HepG2 (cell line): Measurements from ENCODE around the gene STMND1. TPM values are rescaled to one million over a fixed set of nuclear protein-coding genes. Genes with fewer than 3 reads are reported as not detected.

Experiments used
- ATAC-seq: fragments of 200-7000 bp; cut with Tn5 transposase; 3 replicates; pipeline ENCODE4 v1.9.1; 2020; ENCODE audit warnings: mild to moderate bottlenecking, moderate library complexity
- BruUV-seq: library from RNA; stranded (reverse); fragments of 400-500 nt; replicated peaks from 2 replicates; lab custom pipeline; 2021; lab: Mats Ljungman, UMichigan
- CTCF ChIA-PET: fragments of 300-600 bp; formaldehyde crosslinking; extraction: SDS; loops from one replicate; lab custom pipeline; 2021; ENCODE audit warnings: low total read pairs, inconsistent platforms, low intra/inter-chr PET ratio; lab: Yijun Ruan, JAX
- POLR2A ChIA-PET: fragments of 350-600 bp; sonication (Branson Sonifier 250); formaldehyde crosslinking; loops from one replicate; lab custom pipeline; 2020; ENCODE audit warnings: antibody characterized with exemption, inconsistent platforms; lab: Yijun Ruan, JAX
- DNase-seq: peaks from one replicate; pipeline ENCODE4 v3.0.0-alpha.2; 2015; ENCODE audit warnings: low spot score
- FAIRE-seq: peaks from 3 replicates; lab custom pipeline; 2011; peaks lifted over from hg19 to GRCh38; lab: Jason Lieb, UNC
- H2AFZ ChIP-seq: one replicate; pipeline ENCODE4 v1.6.1; 2011; ENCODE audit warnings: low read length, inconsistent platforms
- H3K27ac ChIP-seq: fragments of 300-600 bp; 3 replicates; pipeline ENCODE4 v1.8.0; 2011; ENCODE audit warnings: mixed run types, mild to moderate bottlenecking, mixed read lengths, low read length, inconsistent platforms; ENCODE audit not compliant: insufficient read depth; ENCODE audit errors: extremely low read length
- H3K27me3 ChIP-seq, 2 experiments: fragments of 200-600 bp in 1 of 2; 2 replicates in 1 of 2; 3 replicates in 1 of 2; pipeline versions ENCODE4 v1.6.0 to v1.8.0; 2011; ENCODE audit warnings: low read length in 2 of 2, mild to moderate bottlenecking in 2 of 2, moderate library complexity in 2 of 2, inconsistent platforms in 1 of 2; ENCODE audit not compliant: insufficient read depth in 2 of 2, control insufficient read depth in 1 of 2
- H3K36me3 ChIP-seq, 2 experiments: fragments of 200-600 bp in 1 of 2; replicated peaks in 1 of 2; 2 replicates in 1 of 2; 3 replicates in 1 of 2; pipeline versions ENCODE4 v1.5.1 to v1.8.0; 2011; ENCODE audit warnings: low read length in 2 of 2, inconsistent platforms in 1 of 2; ENCODE audit not compliant: insufficient read depth in 2 of 2, control insufficient read depth in 1 of 2
- H3K4me1 ChIP-seq: 2 replicates; pipeline ENCODE4 v1.5.1; 2012; ENCODE audit warnings: low read length, inconsistent platforms; ENCODE audit not compliant: insufficient read depth
- H3K4me2 ChIP-seq: 2 replicates; pipeline ENCODE4 v1.6.0; 2011; ENCODE audit warnings: low read depth, low read length, inconsistent platforms
- H3K4me3 ChIP-seq, 3 experiments: fragments of 200-600 bp in 1 of 3; sonication (generic), shearing (Covaris generic) in 1 of 3; replicated peaks in 1 of 3; 2 replicates each; pipeline ENCODE4 v1.5.1; 2011 to 2016; ENCODE audit warnings: low read length in 3 of 3, inconsistent platforms in 2 of 3, low read depth in 2 of 3, mild to moderate bottlenecking in 2 of 3, control low read depth in 1 of 3, mixed read lengths in 1 of 3; ENCODE audit not compliant: insufficient read depth in 1 of 3
- H3K79me2 ChIP-seq: one replicate; pipeline ENCODE4 v1.6.1; 2011; ENCODE audit warnings: low read length, inconsistent platforms; ENCODE audit not compliant: insufficient read depth
- H3K9ac ChIP-seq: 2 replicates; pipeline ENCODE4 v1.6.0; 2011; ENCODE audit warnings: mild to moderate bottlenecking, low read depth, low read length, inconsistent platforms; ENCODE audit not compliant: insufficient read depth
- H3K9me3 ChIP-seq: 2 replicates; pipeline ENCODE4 v1.5.1; 2012; ENCODE audit warnings: mild to moderate bottlenecking, low read length
- H4K20me1 ChIP-seq: 2 replicates; pipeline ENCODE4 v1.6.0; 2011; ENCODE audit warnings: inconsistent platforms, mild to moderate bottlenecking, low read length, moderate library complexity; ENCODE audit not compliant: insufficient read depth
- KMT2B ChIP-seq: IDR thresholded peaks from 2 replicates; pipeline ENCODE4 v1.6.1; 2016; ENCODE audit warnings: missing genetic modification reagents, missing compliant biosample characterization
- PBX2 ChIP-seq: IDR thresholded peaks from 2 replicates; pipeline ENCODE4 v1.6.1; 2016; ENCODE audit warnings: control low read depth
- RBFOX2 ChIP-seq: fragments of 200-400 bp; formaldehyde crosslinking; IDR thresholded peaks from 2 replicates; pipeline ENCODE4 v1.6.1; 2017; ENCODE audit warnings: low read depth, mild to moderate bottlenecking, low read length
- ZNF550 ChIP-seq: sonication (generic); formaldehyde crosslinking; IDR thresholded peaks from 2 replicates; pipeline ENCODE4 v1.4.0; 2020; ENCODE audit warnings: mild to moderate bottlenecking, missing genetic modification reagents, borderline replicate concordance
- WGBS: methylation state at CpG from one replicate; pipeline ENCODE4 v1.1.6; 2017; ENCODE audit warnings: low lambda C conversion rate; 5-methylcytosine and 5-hydroxymethylcytosine counted together
- in situ Hi-C: cut with HindIII; loops from 2 replicates; pipeline ENCODE4 v1.10.0; 2017; ENCODE audit warnings: low pct_unique_long_range_greater_than_20kb; ENCODE audit not compliant: extremely low pct_ligation_motif_present
- intact Hi-C: fragments of 100-400 bp; cut with micrococcal nuclease; formaldehyde crosslinking; loops from one replicate; pipeline ENCODE4 v1.10.0; 2022; ENCODE audit not compliant: unreplicated experiment
- polyA plus RNA-seq, 8 experiments: library from polyadenylated mRNA; depleted of rRNA in 3 of 8; stranded (reverse) in 7 of 8; unstranded in 1 of 8; fragments of >200 nt; fragmentation: Illumina TruSeq in 4 of 8; extraction: Trizol in 4 of 8; gene quantifications; 2 replicates each; pipeline versions ENCODE4 v1.2.1 to v1.2.3, GENCODE V29; 2011 to 2016; ENCODE audit warnings: low read depth in 4 of 8, missing spikeins in 1 of 8, mixed read lengths in 1 of 8; ENCODE audit not compliant: insufficient read depth in 1 of 8
- total RNA-seq, 5 experiments: library from RNA; depleted of rRNA; stranded (reverse); fragments of >200 nt; fragmentation: Illumina TruSeq; extraction: Trizol; gene quantifications; 2 replicates each; pipeline ENCODE4 v1.2.3, GENCODE V29; 2016; ENCODE audit warnings: low read depth in 1 of 5
- TF ChIP-seq, protein P1 (sequence below): sonication (generic); formaldehyde crosslinking; IDR thresholded peaks from 2 replicates; pipeline ENCODE4 v1.4.0; 2020; ENCODE audit warnings: mild to moderate bottlenecking, missing genetic modification reagents
- TF ChIP-seq, protein P2 (sequence below): sonication (generic); formaldehyde crosslinking; IDR thresholded peaks from 2 replicates; pipeline ENCODE4 v1.5.0; 2020; ENCODE audit warnings: missing genetic modification reagents

STMND1 gene
- total and polyA plus RNA-seq, 2 of the 13 experiments (the other 11 are each of a cell fraction or from before 2014, with no cell fraction given): not detected

- H3K4me1 ChIP-seq: peaks cover 18% of the 10 kb centered on the region
- H2AFZ ChIP-seq: no peak overlapping the region
- DNase-seq (no peak), ATAC-seq (no peak), FAIRE-seq (no peak)
- no peaks in the 10 kb centered on the region; a peak in 1 of 5 replicates for H3K27me3 ChIP-seq
- H3K9ac ChIP-seq: no peak overlapping the region
- no peak overlapping the region for H3K4me2 ChIP-seq
- peaks cover 18% of the 10 kb centered on the region for H3K9me3 ChIP-seq
- no peak overlapping the region for H3K4me3 ChIP-seq
- 39% methylated on average over 8 of the region's 8 CpGs for WGBS
- no peak overlapping the region for H3K27ac ChIP-seq
- POLR2A ChIA-PET: no interaction called here
- CTCF ChIA-PET: interaction anchor here (1.8 to 3.2 kb wide), 3 partner anchors 428 to 659 kb away, joined by 11 to 55 read pairs (median 13); no protein-coding TSS in a partner anchor
- no peaks in the 10 kb centered on the region for H4K20me1 ChIP-seq
- no TSS peak for BruUV-seq
- H3K79me2 ChIP-seq: no peaks in the 10 kb centered on the region
- intact Hi-C loops: loop anchor here (1.0 to 10.0 kb wide), 5 partner anchors 427 to 1348 kb away; partner anchors contain the start of gene NHLRC1
- in situ Hi-C loops: loop anchor here (5.0 to 25.0 kb wide), 4 partner anchors 425 to 1155 kb away; partner anchors contain the start of gene NHLRC1
- no peaks in the 10 kb centered on the region for H3K36me3 ChIP-seq
- TF ChIP-seq, protein P1, sequence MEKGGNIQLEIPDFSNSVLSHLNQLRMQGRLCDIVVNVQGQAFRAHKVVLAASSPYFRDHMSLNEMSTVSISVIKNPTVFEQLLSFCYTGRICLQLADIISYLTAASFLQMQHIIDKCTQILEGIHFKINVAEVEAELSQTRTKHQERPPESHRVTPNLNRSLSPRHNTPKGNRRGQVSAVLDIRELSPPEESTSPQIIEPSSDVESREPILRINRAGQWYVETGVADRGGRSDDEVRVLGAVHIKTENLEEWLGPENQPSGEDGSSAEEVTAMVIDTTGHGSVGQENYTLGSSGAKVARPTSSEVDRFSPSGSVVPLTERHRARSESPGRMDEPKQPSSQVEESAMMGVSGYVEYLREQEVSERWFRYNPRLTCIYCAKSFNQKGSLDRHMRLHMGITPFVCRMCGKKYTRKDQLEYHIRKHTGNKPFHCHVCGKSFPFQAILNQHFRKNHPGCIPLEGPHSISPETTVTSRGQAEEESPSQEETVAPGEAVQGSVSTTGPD (CRISPR knock-in tag): no peak
- no peak for TF ChIP-seq KMT2B (CRISPR knock-in tag)
- TF ChIP-seq, all 625 proteins: peak for 0
Measured at GRCh38 chr6:17156966-17157365, 55.1 kb downstream of the STMND1 start.

DNA sequence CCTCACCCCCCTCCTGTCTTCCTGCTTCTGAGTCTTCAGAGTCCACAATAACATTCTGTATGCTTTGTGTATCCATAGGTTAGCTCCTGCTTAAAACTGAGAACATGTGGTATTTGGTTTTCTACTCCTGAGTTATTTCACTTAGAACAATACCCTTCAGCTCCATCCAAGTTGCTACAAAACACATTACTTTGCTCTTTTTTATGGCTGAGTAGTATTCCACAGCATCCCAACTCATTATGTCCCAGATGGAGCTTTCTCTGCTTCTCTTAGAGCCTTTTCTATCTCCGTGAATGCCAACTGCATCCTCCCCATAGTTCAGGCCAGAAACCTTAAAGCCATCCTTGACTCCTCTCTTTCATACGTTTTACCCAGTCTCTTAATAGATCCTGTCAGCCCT is 55.8 kb downstream of the STMND1 start:
- no TSS peak for BruUV-seq
- FAIRE-seq (no peak), ATAC-seq (no peak), DNase-seq (no peak)
- POLR2A ChIA-PET: no interaction called here
- H3K4me1 ChIP-seq: peaks cover 16% of the 10 kb centered on the region
- 25% methylated on average over 2 of the region's 2 CpGs for WGBS
- in situ Hi-C loops: loop anchor here (5.0 to 25.0 kb wide), 4 partner anchors 425 to 1155 kb away; partner anchors contain the start of gene NHLRC1
- no peak overlapping the region for H3K9ac ChIP-seq
- H4K20me1 ChIP-seq: no peaks in the 10 kb centered on the region
- H3K27ac ChIP-seq: no peak overlapping the region
- TF ChIP-seq RBFOX2 (no peak), ZNF550 (CRISPR knock-in tag) (no peak), PBX2 (CRISPR knock-in tag) (no peak)
- TF ChIP-seq, protein P2, sequence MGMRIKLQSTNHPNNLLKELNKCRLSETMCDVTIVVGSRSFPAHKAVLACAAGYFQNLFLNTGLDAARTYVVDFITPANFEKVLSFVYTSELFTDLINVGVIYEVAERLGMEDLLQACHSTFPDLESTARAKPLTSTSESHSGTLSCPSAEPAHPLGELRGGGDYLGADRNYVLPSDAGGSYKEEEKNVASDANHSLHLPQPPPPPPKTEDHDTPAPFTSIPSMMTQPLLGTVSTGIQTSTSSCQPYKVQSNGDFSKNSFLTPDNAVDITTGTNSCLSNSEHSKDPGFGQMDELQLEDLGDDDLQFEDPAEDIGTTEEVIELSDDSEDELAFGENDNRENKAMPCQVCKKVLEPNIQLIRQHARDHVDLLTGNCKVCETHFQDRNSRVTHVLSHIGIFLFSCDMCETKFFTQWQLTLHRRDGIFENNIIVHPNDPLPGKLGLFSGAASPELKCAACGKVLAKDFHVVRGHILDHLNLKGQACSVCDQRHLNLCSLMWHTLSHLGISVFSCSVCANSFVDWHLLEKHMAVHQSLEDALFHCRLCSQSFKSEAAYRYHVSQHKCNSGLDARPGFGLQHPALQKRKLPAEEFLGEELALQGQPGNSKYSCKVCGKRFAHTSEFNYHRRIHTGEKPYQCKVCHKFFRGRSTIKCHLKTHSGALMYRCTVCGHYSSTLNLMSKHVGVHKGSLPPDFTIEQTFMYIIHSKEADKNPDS: no peak
- H3K4me2 ChIP-seq: no peak overlapping the region
- no peak overlapping the region for H2AFZ ChIP-seq
- no peak overlapping the region for H3K4me3 ChIP-seq
- no peaks in the 10 kb centered on the region; a peak in 1 of 5 replicates for H3K27me3 ChIP-seq
- peaks cover 12% of the 10 kb centered on the region for H3K9me3 ChIP-seq
- no peaks in the 10 kb centered on the region for H3K79me2 ChIP-seq
- CTCF ChIA-PET: interaction anchor here (1.5 kb wide), 1 partner anchor 426 kb away, joined by 6 read pairs; no protein-coding TSS in a partner anchor
- intact Hi-C loops: loop anchor here (2.0 to 10.0 kb wide), 3 partner anchors 965 to 1347 kb away; partner anchors contain the start of gene NHLRC1
- no peaks in the 10 kb centered on the region for H3K36me3 ChIP-seq
